A204.1 (cell line): ENCODE data around the gene SLC35A1.
"Not testable (repeated sequence)": the region's sequence is repeated elsewhere in the genome, so short reads cannot be mapped to it uniquely, and the experiment has no call there.

Experiments used
- FAIRE-seq: peaks from 2 replicates; lab custom pipeline; 2012; peaks lifted over from hg19 to GRCh38; lab: Jason Lieb, UNC

The SLC35A1 gene, protein sequence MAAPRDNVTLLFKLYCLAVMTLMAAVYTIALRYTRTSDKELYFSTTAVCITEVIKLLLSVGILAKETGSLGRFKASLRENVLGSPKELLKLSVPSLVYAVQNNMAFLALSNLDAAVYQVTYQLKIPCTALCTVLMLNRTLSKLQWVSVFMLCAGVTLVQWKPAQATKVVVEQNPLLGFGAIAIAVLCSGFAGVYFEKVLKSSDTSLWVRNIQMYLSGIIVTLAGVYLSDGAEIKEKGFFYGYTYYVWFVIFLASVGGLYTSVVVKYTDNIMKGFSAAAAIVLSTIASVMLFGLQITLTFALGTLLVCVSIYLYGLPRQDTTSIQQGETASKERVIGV

DNA sequence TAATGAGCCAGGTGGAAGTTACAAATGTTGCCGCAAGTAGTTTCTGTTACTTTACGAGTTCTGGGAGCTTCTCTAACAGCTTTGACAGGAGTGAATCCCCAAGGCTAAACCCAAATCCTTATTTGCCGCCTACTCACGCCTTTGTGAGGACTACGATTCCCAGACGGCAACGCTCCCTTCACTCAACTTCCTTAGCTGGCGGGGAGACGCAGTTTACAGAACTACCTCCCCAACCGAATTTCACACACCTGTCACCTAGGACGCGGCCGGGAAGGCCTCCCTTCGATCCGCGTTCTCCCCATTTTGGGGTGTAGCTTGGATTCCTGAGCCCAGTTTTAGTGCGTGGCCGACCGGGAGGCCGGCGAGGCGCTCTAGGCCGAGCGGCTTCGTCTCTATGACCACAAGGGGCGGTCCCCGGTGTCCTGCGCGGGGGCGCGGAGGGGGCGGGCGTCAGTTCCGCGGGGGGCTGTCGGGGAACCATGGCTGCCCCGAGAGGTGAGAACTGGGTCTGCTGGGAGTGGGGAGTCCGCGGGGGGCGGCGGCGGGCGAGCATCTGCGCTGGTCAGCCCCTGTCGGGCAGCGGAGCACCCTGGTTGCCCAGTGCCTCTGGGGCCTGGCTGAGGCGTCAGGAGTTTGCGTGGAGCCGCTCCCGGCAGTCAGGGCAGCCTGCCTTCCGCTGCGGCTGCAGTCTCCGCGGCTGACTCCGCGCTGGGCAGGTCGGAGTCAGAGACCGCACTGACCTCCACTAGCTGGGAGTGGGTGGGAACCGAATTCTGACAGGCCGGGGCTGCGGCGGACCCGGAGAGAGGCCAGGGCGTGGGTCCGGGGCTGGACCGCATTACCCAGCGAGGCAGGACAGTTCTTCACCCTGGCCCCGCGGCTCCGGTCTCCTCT is at the start of gene SLC35A1:
SLC35A1 (plus strand) TSS at position 450 of the 894 bp plus-strand sequence; CDS start at position 480, 30 bp downstream.
- no peak for FAIRE-seq

DNA sequence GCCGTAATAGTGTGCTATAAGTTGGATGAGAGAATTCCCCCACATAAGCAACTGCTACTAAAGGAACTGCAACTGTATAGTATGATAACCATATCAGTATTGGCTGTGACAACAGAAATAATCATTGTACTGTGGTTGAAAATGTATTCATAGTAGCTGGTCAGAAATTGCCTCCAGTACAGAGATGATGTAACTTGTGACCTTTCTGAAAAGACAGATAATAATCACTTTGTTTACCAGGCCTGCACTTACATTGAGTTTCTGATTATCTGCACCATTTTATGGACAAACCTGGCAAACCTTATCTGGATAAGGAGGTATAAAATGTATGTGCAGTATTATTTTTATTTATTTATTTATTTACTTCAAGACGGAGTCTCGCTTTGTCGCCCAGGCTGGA is 46.0 kb upstream of the SLC35A1 start:
- no peak for FAIRE-seq

DNA sequence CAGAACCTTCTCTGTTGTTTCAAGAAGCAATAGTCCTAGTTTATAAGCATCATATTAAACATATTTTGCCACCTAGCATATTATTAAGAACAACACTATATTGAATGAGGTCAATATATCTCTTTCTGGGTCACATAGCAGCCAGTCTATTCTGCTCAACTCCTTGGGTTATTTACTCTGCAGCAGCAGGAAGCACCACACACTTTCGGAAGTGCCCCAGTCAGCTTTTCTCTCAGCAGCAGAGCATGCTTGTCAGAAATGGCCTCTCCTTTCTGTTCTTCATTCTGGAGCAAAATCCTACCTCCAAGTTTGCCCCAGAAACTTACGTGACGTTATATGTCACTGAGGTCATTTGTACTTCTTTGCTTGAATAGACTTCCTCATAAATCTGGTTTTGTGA is 42.3 kb upstream of the SLC35A1 start:
- FAIRE-seq: no peak

DNA sequence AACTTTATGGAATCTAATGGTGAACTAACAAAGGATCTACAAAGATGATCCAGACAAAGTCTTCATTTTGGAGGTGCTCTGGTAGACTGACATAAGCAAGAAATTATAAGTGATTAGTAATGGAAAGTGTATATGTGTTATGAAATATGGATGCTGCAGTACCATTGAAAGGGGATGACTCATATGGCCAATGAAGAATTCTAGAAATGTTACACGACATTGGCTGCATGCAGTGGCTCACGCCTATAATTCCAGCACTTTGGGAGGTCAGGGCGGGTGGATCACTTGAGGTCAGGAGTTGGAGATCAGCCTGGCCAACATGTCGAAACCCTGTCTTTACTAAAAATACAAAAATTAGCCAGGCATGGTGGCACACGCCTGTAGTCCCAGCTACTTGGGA is 41.5 kb upstream of the SLC35A1 start:
- FAIRE-seq: no peak

DNA sequence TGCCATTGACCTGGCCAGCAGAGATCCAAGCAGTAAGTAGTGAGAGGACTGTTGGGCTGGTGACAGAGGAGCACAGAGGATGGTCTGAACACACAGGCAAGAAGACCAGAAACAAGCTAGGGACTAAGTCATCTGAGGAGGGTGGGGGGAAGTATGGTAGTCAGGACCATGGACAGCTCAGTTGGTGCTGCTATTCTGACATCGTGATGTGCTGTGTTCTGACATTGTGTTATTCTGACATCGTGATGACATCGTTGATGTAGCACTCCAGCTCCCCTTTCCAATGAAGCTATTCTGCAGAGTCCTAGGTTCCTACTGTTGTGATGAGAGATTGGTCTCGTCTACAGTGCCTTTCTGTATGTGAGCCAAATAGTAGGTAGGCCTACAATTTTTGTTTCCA is 36.3 kb upstream of the SLC35A1 start:
- FAIRE-seq: no peak

DNA sequence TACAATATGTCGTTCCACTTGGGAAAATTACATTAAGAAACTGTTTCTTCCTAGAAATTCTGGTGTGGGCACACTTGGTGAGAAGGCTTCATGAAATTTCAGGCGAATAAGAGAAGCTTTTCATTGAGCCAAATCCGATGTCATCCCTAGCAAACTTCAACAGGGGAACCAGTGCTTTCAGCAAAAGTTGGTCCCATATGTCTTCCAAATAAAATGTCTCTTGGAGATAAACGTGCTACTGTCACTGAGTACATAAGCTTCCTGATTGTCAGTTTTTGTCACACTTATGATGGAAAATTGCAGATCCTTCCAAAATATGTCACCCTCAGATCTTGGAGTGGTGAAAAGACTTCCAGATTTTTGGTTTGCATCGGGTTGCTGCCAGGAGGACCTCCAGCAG is 31.1 kb upstream of the SLC35A1 start:
- FAIRE-seq: no peak

DNA sequence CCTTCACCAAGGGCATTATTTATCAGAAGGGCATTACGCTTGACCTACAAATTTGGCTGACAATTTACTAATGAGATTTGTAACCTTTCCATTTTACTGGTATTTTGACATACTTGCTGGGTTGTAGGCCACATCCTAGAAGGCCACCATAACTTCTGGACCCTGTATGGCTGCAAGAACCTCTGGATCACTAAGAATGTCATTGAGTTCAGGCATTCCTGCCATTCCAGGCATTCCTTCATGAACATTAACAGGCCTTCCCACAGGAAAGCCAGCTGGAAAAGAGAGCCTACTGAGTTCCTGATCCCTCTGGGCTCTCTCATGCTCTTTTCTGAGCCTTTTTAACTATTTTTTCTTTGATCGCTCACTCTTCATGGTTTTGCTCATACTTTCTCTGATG is 28.4 kb upstream of the SLC35A1 start:
- FAIRE-seq: no peak

DNA sequence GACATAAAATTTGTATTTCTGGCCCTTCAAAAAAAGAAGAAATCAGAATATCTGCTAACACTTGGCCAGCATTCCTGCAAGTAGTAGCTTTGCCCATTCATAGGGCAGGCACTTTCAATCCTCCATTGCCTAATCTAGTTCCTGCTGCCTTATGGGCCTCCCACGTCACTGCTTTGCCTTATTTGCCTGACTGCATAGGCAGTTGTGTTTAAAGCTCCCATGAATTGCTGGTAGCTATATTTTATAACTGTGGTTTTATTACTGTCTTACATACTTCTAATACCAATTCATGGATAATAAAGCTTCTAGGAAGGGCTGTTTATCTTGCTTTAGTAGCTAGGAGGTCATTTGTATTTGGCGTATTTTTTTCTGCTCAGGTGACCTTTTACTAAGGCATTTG is 7.7 kb upstream of the SLC35A1 start:
- no peak for FAIRE-seq

DNA sequence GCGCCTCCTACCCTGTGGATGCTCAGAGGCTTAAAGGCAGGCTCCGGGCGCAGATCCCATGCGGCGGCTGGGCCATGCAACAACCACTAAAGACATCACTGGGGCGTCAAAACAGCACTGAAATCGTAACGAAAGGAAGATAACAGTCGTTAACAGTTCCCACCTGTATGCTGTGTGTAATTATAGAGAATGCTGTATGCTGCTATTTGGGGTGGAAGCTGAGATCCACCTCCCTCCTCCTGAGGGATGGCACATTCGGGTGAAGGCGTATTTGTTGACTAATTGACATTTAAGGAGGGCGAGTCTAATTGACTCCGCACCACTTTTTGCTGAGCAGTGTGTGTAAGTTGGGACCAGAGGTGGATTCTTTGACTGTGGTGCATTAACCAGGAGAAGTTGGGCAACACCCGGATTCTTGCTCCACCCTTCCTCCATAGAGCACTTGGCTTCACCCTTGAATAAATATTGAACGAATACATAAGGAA is 687 bp downstream of the SLC35A1 start:
- no peak for FAIRE-seq

DNA sequence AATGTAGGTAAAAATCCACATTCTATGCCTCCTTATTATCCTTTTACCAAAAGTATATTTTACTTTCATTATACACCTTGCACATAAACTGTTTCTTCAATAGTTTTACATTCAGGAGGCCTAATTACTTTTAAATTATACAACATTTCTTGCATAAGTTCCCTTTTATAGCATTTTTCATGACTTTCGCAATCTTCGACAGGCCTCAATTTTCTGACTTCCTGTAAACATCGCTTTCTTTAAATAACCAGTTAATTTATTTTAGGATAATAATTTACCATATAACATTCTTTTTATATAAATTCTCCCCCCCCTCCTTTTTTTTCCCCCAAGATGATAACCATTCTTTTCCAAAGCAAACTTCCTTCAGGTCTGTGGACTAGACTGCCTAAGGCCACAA is 9.2 kb downstream of the SLC35A1 start:
- FAIRE-seq: no peak

DNA sequence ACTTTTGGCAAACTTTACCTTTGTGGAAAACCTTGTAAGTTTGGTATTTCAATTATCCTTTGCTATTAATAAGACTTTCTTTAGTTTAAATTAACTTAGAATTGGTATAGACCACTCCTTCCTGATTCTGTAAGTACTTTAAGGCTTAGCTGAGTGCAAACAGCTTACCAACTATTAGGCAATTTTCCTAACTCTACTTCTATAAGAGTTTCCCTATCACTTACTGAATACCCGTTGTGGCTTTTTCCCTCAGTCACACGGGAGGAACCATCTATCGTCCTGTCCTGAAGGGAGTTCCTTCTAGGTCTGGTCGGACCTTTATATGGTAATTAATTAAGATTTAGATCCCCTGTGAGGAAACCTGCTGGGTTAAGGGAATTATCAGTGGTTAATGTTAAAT is 9.6 kb downstream of the SLC35A1 start:
- no peak for FAIRE-seq

DNA sequence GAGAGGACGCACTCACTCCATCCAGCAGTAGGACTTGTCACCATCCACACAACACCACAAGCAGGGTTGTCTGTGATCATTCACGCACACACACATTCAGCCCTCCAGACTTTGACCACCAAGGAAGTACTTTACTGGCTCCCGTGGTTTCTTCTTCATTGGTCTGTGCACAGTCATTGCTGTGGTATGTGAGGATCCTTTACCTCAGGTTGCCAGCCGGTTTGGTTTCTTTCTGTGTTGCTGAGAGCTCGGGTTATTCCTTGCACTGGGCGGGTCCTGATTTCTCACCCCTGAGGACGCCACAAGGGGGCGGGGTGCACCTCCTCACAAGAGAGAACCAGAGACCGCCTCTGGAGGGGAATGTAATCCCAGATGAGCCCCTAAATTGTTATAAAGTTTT is 11.2 kb downstream of the SLC35A1 start:
- FAIRE-seq: no peak

DNA sequence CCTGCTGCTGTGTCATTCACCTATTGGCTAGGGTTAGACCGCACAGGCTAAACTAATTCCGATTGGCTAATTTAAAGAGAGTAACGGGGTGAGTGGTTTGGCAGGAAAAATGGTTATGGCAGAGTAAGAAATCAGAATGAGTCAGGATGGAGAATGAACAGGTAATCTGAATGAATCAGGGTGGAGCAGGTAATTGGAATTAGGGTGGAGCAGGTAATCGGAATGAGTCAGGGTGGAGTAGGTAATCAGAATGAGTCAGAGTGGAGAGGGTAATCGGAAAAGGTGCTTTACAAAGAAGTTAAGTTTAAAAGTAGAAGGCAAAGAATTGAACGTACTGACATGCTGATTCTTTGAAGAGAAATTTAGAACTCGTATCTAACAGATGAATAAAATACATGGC is 11.7 kb downstream of the SLC35A1 start:
- FAIRE-seq: no peak

DNA sequence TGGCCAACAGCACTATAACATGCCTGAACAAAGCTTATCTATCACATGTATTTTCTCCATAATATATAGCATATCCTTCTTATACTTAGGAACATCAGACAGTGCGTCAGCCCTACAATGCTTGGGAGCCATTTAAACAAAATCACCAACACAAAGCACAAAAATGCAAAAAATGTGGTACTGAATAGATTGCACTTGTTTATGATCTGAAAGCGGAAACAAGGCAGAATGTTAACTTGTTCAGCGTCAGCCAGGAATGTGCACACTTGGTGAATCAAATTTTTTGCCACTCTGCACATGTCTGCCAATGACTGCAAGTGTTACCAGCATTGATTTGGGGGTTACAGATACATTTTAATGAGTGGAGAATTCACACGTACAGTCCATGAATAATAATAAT is 14.8 kb downstream of the SLC35A1 start:
- FAIRE-seq: no peak

DNA sequence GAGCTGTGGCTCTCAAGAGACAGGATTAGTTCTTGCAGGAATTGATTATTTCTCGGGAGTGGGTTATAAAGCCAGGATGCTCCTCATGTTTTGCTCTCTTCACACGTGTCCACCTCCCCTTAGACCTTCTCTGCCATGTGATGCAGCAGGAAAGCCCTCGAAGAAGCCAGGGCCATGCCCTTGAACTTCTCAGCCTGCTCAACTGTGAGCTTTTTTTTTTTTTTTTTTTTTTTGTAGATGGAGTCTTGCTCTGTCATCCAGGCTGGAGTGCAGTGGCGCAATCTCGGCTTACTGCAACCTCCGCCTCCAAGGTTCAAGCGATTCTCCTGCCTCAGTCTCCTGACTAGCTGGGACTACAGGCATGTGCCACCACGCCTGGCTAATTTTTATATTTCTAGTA is 16.6 kb downstream of the SLC35A1 start:
- not testable (repeated sequence) for FAIRE-seq

DNA sequence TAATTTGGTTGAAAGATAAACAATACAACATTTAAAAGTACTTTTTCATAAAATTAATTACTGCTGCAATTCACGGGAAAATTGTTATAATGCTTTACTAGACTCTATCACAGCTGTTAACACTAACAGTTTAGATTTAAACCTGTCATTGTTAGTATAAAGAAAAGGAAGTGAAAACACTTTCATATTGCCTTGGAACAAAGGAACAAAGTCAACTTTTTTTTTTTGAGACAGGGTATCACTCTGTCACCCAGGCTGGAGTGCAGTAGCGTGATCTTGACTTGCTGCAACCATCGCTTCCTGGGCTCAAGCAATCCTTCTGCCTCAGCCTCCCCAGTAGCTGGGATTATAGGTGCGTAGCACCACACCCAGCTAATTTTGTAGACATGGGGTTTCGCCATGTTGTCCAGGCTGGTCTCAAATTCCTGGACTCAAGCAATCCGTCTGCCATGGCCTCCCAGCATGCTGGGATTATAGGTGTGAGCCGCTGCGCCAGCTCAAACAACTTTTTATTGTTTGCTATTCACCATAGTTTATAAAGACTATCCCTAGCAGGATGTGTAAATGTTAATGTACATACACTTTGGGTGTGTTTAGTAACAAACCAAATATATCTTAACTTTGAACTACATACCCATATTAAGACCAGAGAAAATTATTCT is 22.1 kb downstream of the SLC35A1 start:
- FAIRE-seq: no peak

DNA sequence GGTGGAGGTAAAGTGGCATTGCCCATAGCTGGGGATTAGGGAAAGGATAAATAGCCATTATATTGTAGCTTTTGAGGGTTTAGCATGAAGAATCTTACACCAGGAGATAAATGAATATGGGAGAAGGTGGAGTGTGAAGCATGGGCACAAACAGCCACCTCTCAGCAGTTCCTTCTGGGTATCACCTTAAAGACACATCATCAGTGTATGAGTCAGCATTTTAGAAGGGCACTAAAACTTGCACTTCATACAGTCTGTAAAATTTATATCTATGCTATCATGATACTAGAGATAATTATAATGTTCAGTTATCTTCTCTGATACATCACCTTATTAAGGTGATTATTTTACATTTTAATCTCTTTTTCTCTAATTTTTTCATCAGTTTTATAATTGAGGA is 25.3 kb downstream of the SLC35A1 start:
- no peak for FAIRE-seq

DNA sequence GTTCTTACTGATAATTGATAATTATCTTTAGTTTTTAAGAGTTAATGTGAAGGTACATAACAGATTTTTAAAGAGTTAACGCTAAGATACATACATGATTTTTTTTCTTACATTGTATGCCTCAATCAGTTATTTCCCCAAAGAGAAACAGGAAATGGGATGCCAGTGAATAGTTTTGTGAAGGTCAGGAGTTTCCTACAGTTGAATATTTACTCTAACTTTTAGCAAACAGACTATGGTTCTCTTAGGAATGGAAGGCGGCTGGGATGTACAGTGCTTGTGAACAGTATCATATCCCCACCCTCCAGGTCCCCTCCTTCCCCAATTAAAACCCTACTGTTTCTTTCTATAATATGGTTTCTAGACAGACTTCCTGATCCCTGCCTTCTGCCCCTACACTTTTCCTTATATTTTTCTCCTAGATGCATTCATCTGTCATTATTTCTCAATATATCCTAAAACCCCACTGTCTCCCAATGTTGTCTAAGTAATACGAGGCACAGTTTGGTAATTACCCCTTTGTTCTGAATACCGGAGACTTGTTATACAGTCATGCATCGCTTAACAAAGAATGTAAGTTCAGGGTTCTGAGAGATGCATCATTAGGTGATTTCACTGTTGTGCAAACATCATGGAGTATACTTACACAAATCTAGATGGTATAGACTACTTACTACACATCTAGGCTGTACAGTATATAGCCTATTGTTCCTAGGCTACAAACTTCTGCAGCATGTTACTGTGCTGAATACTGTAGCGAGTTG is 29.2 kb downstream of the SLC35A1 start:
- FAIRE-seq: no peak

DNA sequence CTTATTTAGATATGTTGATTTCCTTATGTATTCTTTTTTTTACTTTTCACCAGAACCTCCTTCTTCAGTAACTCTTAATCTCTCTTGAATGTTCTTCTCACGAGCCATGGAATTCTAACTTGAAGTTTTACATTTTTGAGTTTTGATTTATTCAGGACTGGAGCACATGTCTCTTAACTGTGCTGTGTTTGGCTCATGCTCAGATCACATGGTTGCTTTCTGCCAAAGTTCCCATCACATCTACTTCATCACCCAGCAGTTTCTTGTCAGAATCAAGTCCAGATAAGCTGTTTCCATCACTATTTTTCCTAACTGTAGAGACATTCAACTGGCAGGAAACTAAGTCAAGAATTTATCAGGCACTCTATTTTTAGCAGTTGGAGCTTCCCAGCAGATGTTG is 31.7 kb downstream of the SLC35A1 start:
- no peak for FAIRE-seq

DNA sequence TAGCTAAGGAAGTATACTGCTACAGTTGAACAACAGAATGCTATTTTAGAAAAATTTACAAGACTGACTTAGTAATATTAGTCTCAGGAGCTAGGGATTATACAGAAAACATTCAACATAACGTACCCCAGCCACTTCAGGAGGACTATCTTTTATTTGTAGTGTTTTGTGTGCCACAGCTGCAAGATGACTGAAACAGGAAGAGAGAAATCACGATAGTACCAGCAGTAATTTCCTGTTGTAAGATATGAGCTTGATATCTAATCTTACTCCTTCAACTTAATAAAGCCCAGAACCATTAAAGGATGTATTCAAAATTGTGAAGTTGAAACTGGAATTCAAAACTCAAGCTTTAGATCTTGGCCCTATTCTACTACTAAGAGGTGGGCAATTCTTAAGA is 42.1 kb downstream of the SLC35A1 start:
- no peak for FAIRE-seq

DNA sequence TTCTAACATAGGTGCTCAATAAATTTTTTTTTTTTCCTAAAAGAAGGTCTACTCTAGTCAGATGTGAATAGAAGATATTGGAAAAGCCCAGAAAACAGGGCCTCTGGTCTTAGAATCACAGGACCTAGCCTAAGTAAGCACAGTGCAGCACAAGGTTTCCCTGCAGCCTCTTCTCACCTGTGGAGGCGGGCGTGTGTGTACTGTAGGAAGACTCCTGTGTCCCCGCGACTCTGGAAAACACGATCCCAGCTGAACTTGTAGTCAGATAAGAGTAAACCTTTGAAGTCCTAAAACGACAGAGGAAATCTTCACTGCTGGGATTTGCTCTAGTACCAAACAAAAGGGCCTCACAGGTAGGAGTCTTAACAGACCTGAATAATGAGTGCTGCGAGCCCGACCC is 45.7 kb downstream of the SLC35A1 start:
- no peak for FAIRE-seq

DNA sequence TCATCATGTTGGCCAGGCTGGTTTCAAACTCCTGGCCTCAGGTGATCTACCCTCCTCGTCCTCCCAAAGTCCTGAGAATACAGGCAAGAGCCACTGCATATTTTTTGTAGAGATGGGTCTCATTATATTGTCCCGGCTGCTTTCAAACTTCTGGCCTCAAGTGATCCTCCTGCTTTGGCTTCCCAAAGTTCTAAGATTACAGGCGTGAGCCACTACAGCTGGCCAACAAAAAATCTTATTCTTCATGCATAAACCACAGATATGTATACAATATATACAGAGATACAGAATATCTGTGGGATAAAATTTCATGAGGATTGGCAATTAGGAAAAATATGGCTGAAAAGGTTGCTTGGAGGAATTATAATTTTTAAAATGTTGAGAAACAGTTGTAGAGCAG is 49.9 kb downstream of the SLC35A1 start:
- FAIRE-seq: no peak
